Cerebellar cortex (tissue), 1 donor: ENCODE data around the gene MAP2K7.
"Not testable (repeated sequence)": the region's sequence is repeated elsewhere in the genome, so short reads cannot be mapped to it uniquely, and the experiment has no call there.

Experiments used
- DNase-seq: peaks from one replicate; pipeline ENCODE4 v3.0.0-alpha.2; 2015; ENCODE audit warnings: low spot score

MAP2K7 gene

GRCh38 chr19:7931221-7932061 lies 27.8 kb downstream of the MAP2K7 start:
- no peak for DNase-seq

DNA sequence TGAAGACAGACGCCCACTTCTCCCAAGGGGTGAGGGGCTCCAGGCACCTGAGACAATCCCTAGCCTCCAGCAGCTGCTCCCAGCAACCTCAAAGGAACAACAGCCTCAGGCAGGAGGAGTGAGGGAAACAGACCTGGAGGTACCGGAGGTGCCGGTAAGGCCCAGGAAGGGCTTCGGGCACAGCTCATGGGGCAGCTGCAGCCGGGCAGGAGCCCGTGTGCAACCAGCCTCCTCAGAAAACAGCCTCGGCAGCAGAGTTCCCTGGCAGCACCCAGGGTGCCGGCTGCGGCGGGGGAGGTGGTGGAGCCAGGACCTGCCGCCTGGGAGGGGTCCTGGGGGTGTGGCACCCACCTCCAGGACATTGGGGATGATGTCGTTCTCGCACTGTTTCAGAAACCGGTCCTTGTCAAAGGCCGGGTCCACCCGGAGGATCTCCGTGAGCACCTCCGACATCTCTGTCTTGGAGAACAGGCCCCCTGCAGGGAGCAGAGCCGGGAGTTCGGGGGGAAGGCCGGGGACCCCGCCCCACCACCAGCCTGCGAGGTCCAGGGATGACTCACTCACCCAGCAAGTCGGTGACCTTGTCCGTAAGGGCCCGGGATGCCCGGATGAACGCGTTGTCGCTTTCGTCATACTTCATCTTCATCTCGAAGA lies 28.7 kb downstream of the MAP2K7 start:
- no peak for DNase-seq

- DNase-seq: no peak
Observed at GRCh38 chr19:7932930-7933300, 29.2 kb downstream of the MAP2K7 start.

DNA sequence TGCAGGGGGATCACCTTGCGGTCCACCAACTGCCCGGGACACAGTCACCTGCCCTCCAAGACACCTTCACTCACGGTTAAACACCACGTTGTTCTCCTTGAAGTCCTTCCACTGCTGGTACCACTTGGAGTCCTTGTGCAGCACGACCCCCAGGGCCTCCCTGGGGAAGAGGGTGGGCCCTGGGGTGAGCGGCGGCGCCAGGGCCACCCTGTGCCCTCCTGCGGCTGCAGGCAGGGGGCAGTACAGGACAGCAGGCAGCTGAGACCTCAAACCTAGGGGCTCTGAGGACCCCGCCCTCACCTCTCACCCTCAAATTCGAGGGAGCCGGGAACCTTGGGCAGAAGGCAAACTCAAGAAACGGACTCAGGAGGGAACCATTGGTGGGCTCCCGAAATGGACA lies 29.7 kb downstream of the MAP2K7 start:
- no peak for DNase-seq

GRCh38 chr19:7933828-7934725 lies 30.4 kb downstream of the MAP2K7 start:
- DNase-seq: no peak

- DNase-seq: no peak
Observed at GRCh38 chr19:7934766-7935165, 31.1 kb downstream of the MAP2K7 start.

DNA sequence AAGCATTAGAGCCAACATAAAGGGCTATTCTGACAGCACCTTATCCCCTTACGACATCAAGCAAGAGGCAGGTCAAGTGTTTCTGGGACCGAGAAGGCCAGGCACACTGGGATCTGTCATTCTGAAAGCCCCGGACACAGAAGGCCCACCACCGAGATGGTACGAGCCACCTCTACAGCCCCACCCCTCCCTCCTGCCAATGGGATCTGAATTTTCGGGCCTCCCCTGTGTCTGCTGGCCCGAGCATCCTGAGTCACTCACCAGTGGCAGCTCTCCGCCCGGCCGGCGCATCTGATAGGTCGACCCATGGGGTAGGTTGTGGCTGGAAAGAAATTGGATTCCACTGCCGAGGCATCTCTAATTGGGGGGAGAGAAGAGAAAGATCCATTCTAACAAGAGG lies 37.2 kb downstream of the MAP2K7 start:
- DNase-seq: no peak

GRCh38 chr19:7941895-7942596 lies 38.4 kb downstream of the MAP2K7 start:
- no peak for DNase-seq

DNA sequence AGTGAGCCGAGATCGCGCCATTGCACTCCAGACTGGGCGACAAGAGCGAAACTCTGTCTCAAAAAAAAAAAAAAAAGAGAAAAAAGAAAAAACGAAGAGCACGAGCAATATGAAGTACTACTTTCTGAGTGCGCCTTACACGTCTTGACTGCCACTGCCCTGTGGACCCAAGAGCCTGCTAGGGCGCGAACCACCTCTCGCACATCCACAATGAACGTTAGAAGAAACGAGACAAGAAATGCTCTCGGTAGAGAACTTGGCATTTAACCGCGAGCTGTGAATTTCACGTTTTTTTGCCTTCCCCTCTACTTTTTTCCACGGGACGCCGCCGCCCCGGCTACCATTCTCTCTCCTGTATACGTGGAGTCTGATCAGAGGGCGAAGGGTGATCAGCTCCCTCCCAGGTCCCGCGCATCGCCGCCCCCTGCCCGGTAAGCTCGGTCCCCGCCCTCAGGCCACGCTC lies 39.3 kb downstream of the MAP2K7 start:
- no peak for DNase-seq

DNA sequence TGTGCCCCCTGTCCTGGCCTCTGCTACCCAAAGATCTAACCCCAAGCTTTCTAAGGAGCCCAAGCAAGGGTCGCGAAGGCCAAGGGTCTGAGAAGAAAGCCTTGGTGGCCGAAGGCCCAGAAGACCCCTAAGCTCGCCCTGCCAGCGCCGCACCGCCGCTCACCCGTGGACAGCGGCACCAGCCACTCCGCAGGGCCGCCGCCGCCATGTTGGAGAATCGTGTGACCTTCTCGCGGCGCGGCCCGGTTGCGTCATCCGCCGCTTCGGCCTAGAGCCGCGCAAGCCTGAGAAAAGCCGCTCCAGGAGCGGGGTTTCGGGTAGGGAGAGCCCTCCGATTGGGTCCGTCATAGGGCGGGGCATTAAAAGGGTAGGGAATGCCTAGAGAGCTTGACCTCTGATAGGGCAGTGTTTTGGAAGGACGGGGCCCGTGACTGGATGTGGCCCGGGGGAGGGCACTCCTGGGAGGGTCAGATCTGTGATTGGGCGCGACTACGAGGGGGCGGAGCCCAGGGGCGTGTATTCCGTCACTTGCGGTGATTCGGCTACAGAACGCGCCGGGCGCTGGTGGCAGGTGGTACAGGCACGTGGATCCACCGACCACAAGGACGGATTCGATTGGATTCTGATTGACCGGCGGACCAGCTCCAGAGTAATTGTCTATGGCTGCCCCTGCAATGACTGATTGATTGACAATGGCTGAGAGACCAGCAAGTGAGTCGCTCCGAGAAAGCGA lies 39.9 kb downstream of the MAP2K7 start, which contains the start of gene TIMM44:
Gene TIMM44 (minus strand): TSS at position 223 of the 733 bp plus-strand sequence. CDS start 15 bp downstream, at position 208.
- peak; percentile 100 for DNase-seq

DNA sequence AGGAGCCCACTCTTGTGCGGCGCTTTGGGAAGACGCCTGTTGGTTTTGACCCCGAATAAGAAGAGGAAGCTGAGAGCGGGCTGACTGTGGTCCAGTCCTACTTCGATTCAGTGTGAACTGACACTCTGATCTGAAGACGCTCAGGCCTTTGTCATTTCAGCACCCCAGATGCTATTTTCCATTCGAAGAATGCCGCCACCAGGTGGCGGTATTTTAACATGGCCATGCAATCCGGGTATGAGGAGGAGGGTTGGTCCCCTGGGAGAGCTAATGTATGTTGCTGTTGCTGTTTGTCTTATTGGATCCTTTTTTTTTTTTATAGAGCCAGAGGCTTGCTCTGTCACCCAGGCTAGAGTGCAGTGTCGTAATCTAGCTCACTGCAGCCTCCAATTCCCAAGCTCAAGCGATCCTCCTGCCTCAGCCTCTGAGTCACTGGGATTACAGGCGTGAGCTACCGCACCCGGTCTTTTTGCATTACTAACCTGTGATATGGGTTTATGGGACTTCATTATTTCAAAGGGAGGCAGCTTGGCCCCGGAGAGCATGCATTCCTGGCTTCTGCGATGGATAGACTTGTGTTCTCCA lies 40.6 kb downstream of the MAP2K7 start:
- peak; percentile 94 for DNase-seq

GRCh38 chr19:7947939-7948338 lies 44.3 kb downstream of the MAP2K7 start:
- DNase-seq: no peak

- peak; percentile 78 for DNase-seq
Observed at GRCh38 chr19:7953060-7953459, 49.4 kb downstream of the MAP2K7 start.

GRCh38 chr19:7953576-7953975 lies 49.9 kb downstream of the MAP2K7 start:
- DNase-seq: no peak

DNA sequence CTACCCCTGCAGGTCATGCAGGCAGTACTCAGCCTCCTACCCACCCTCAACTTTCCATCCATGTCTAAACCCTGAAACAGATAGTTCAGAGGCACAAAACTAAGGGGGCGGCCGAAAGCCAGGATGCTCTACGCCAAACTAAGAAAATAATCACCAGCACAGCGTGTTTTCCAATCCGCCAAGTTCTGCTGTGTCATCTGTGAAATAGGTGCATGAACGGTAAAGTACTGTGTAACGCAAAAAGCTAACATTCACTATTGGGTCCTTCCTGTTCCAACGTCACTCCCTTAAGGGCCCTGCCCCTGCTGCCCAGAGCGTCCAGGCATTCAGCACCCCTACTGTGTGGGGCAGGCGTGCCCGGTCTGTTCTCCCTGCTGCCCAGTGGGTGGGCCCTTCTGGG lies 52.0 kb downstream of the MAP2K7 start:
- no peak for DNase-seq

GRCh38 chr19:7959211-7959610 lies 55.5 kb downstream of the MAP2K7 start:
- DNase-seq: no peak

- DNase-seq: not testable (repeated sequence)
Observed at GRCh38 chr19:7961082-7961481, 57.4 kb downstream of the MAP2K7 start.

GRCh38 chr19:7961920-7962626 lies 58.4 kb downstream of the MAP2K7 start:
- no peak for DNase-seq

- no peak for DNase-seq
Observed at GRCh38 chr19:7962644-7963268, 59.1 kb downstream of the MAP2K7 start.
